GM23338 (cell line): Measurements from ENCODE around the gene RBM38. TPM values are rescaled to one million over a fixed set of nuclear protein-coding genes. Genes with fewer than 3 reads are reported as not detected.

Experiments
- ATAC-seq: fragments of 200-7000 bp; cut with Tn5 transposase; 3 replicates; pipeline ENCODE4 v1.9.1; 2020
- DNase-seq: peaks from one replicate; pipeline ENCODE4 v3.0.0-alpha.2; 2015; ENCODE audit warnings: low spot score
- H2AFZ ChIP-seq: fragments of 200-600 bp; sonication (generic); 2 replicates; pipeline ENCODE4 v1.8.0; 2016; ENCODE audit warnings: antibody characterized with exemption, mild to moderate bottlenecking, moderate library complexity
- H3F3A ChIP-seq: fragments of 200-600 bp; sonication (generic); replicated peaks from 2 replicates; pipeline ENCODE4 v1.8.0; 2017; ENCODE audit warnings: antibody characterized with exemption, mixed run types, low read depth
- H3K27ac ChIP-seq: fragments of 200-600 bp; sonication (generic); 2 replicates; pipeline ENCODE4 v1.6.1; 2016; ENCODE audit warnings: low read depth
- H3K27me3 ChIP-seq: fragments of 200-600 bp; sonication (generic); 2 replicates; pipeline ENCODE4 v1.8.0; 2016; ENCODE audit warnings: mild to moderate bottlenecking, mixed run types, moderate library complexity; ENCODE audit not compliant: insufficient read depth
- H3K36me3 ChIP-seq: fragments of 200-600 bp; sonication (generic); 2 replicates; pipeline ENCODE4 v1.8.0; 2016; ENCODE audit warnings: mild to moderate bottlenecking; ENCODE audit not compliant: insufficient read depth
- H3K4me1 ChIP-seq: fragments of 200-600 bp; sonication (generic); 2 replicates; pipeline ENCODE4 v1.8.0; 2016; ENCODE audit warnings: mild to moderate bottlenecking, moderate library complexity; ENCODE audit not compliant: insufficient read depth
- H3K4me2 ChIP-seq: fragments of 200-600 bp; sonication (generic); 2 replicates; pipeline ENCODE4 v1.7.1; 2017; ENCODE audit warnings: mixed run types
- H3K4me3 ChIP-seq: fragments of 200-600 bp; sonication (generic); 2 replicates; pipeline ENCODE4 v1.6.1; 2016; ENCODE audit warnings: mixed run types
- H3K79me2 ChIP-seq: fragments of 200-600 bp; sonication (generic); replicated peaks from 2 replicates; pipeline ENCODE4 v1.8.0; 2017; ENCODE audit warnings: mild to moderate bottlenecking; ENCODE audit not compliant: insufficient read depth
- H3K9me2 ChIP-seq: fragments of 200-600 bp; sonication (generic); 2 replicates; pipeline ENCODE4 v1.8.0; 2017; ENCODE audit not compliant: insufficient read depth
- H4K20me1 ChIP-seq: fragments of 200-600 bp; sonication (generic); replicated peaks from 2 replicates; pipeline ENCODE4 v1.8.0; 2017; ENCODE audit warnings: mild to moderate bottlenecking; ENCODE audit not compliant: insufficient read depth
- H3K27ac Mint-ChIP-seq: 2 replicates; pipeline ENCODE4 v1.8.0; 2020; ENCODE audit warnings: inconsistent platforms, mild to moderate bottlenecking, moderate library complexity, mixed read lengths
- H3K27me3 Mint-ChIP-seq: 3 replicates; pipeline ENCODE4 v1.8.0; 2022; ENCODE audit warnings: low read depth, mild to moderate bottlenecking, moderate library complexity, mixed read lengths, inconsistent platforms; ENCODE audit not compliant: insufficient read depth, poor library complexity
- H3K36me3 Mint-ChIP-seq: 3 replicates; pipeline ENCODE4 v1.8.0; 2021; ENCODE audit warnings: low read depth, mild to moderate bottlenecking, inconsistent platforms, moderate library complexity, mixed read lengths
- H3K4me1 Mint-ChIP-seq: 3 replicates; pipeline ENCODE4 v1.8.0; 2020; ENCODE audit warnings: mild to moderate bottlenecking, inconsistent platforms, mixed read lengths
- H3K4me3 Mint-ChIP-seq: 3 replicates; pipeline ENCODE4 v1.8.0; 2021; ENCODE audit warnings: moderate library complexity, mild to moderate bottlenecking, inconsistent platforms, mixed read lengths
- H3K9me3 Mint-ChIP-seq: 3 replicates; pipeline ENCODE4 v1.8.0; 2020; ENCODE audit warnings: moderate library complexity, mild to moderate bottlenecking, inconsistent platforms, mixed read lengths
- EZH2phosphoT487 ChIP-seq: fragments of 200-600 bp; sonication (generic); IDR thresholded peaks from one replicate; pipeline ENCODE4 v1.8.1; 2018; ENCODE audit warnings: antibody characterized with exemption; ENCODE audit not compliant: unreplicated experiment
- JUNB ChIP-seq: IDR thresholded peaks from one replicate; pipeline ENCODE4 v1.6.1; 2016; ENCODE audit warnings: antibody characterized with exemption; ENCODE audit not compliant: unreplicated experiment
- NANOG ChIP-seq: IDR thresholded peaks from 2 replicates; pipeline ENCODE4 v1.6.1; 2016; ENCODE audit warnings: antibody characterized with exemption, borderline replicate concordance
- ZNF114 ChIP-seq: fragments of 250-450 bp; sonication (Bioruptor Pico); IDR thresholded peaks from 2 replicates; pipeline ENCODE4 v1.5.0; 2020; ENCODE audit warnings: mild to moderate bottlenecking, moderate library complexity
- ZNF331 ChIP-seq: fragments of 250-450 bp; sonication (Bioruptor Pico); IDR thresholded peaks from 2 replicates; pipeline ENCODE4 v1.5.0; 2020; ENCODE audit warnings: low read depth, mild to moderate bottlenecking, moderate library complexity
- ZNF462 ChIP-seq: fragments of 250-450 bp; sonication (Bioruptor Pico); IDR thresholded peaks from 2 replicates; pipeline ENCODE4 v1.5.0; 2020; ENCODE audit warnings: mild to moderate bottlenecking, moderate library complexity
- polyA plus RNA-seq: library from polyadenylated mRNA; unstranded; fragments of >200 nt; fragmentation: Nextera tagmentation; extraction: Ambion mirVana; gene quantifications from 2 replicates; pipeline ENCODE4 v1.2.1, GENCODE V29; 2016
- total RNA-seq: library from RNA; depleted of rRNA; stranded (reverse); fragments of >200 nt; shearing (Covaris generic); gene quantifications from 2 replicates; pipeline ENCODE4 v1.2.3, GENCODE V29; 2014

Gene RBM38
- total and polyA plus RNA-seq, 2 experiments from 2014 or later: 22.9 to 80.5 TPM

- no peak for TF ChIP-seq NANOG
- no peak for TF ChIP-seq JUNB
- no peak for TF ChIP-seq ZNF331 (CRISPR knock-in tag)
Observed at GRCh38 chr20:57409672-57410397, 18.6 kb downstream of the RBM38 start (continued).

DNA sequence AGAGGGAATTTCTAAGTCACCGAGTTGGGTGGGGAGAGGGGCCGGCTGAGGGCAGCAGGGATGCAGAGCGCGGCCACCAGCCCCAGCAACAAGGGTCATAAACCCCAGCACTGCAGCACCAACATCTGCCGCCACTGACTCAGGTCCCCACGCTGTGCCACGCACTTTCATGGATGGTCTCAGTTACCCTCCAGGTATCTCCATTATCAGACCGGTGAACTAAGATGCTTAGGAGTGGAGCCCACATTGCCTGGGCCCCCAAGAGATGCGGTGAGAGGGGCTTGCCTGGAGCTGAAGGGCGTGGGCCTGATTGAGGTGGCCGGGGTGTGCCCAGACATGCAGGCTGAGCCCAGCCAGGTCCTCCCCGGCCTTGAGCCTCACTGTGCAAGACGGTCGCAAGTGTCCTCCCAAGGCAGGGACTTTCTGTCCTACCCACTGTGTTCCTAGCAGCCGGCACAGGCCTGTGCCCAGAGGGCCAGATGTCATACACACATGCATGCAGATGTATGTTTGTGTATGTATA lies 19.3 kb downstream of the RBM38 start:
- Histone ChIP-seq H3K27me3 (no peaks in the 10 kb centered on the region), H3K4me1 (no peaks in the 10 kb centered on the region), H4K20me1 (peaks cover 2% of the 10 kb centered on the region; the same call in 1 of the 2 replicates), H3F3A (no peaks in the 10 kb centered on the region), H2AFZ (no peak overlapping the region), H3K27ac (no peak overlapping the region), H3K9me2 (no peaks in the 10 kb centered on the region), H3K36me3 (peaks cover 10% of the 10 kb centered on the region; the same call in 1 of the 2 replicates), H3K4me3 (no peak overlapping the region), H3K79me2 (no peaks in the 10 kb centered on the region), H3K4me2 (no peak overlapping the region)
- ATAC-seq: no peak
- Mint-ChIP-seq H3K27me3 (peaks cover 3% of the 10 kb centered on the region), H3K4me3 (no peak overlapping the region), H3K36me3 (peaks cover 23% of the 10 kb centered on the region; the same call in 2 of the 3 replicates), H3K27ac (no peak overlapping the region; the same call in 1 of the 2 replicates), H3K4me1 (no peaks in the 10 kb centered on the region), H3K9me3 (no peaks in the 10 kb centered on the region)
- no peak for DNase-seq
- TF ChIP-seq ZNF462 (CRISPR knock-in tag) (no peak), ZNF114 (CRISPR knock-in tag) (no peak), JUNB (no peak), EZH2phosphoT487 (no peak), NANOG (no peak), ZNF331 (CRISPR knock-in tag) (no peak)
